ENCODE results near the gene CEMIP.

CEMIP gene

DNA sequence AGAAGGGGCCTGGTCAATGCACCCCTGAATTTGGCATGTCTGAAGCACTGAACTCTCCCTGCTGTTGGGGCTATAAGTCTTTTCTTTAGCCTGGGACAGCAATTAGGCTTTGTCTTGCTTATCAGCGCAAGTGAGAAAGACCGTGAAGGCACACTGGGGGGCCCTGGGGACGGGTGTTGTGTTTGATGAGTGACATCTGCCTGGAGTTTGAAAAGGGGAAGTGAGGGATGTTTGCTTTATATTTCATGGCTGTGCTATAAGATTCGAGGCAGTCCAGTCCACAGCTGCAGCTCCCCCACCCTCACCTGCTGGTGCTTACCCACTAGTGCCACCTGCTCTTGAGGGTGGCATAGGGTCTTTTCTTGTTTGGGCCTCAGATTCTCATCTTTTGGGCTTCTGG, 44.8 kb downstream of the CEMIP start:
- DNase-seq: no peak

DNA sequence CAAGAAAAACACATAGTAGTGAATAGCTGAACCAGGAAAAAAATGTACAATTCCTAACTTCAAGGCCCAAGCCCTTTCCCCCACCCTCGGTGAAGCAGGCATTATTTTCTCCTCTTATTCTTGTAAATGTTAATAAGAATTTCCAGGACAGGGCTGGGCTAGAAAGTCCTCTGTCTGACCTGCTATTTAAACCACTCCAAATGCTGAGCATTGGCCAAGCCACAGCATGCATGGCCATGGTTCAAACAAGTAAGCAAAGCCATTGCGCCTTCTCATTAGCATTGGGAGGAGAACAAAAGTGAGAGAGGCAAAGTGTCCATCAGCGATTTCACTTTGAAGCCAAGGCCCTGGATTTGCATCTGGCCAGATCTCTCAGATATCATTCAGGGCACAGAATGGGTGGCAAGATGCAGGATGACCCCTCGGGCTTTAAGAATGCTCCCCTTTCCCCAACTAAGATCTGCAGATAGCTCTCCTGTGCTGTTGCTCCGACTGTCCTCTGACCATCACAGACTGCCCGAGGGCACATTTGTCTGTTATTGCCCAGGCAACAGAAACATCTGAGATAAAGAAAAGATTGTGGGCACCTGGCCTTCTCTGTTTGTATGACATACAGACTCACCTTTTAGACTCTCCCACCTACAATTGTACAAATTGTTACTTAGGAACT, 46.3 kb downstream of the CEMIP start:
- peak; percentile 11 for DNase-seq

- no peak for DNase-seq
Measured at GRCh38 chr15:80828796-80829195, 49.6 kb downstream of the CEMIP start.

- DNase-seq: no peak
Measured at GRCh38 chr15:80830677-80831076, 51.5 kb downstream of the CEMIP start.

DNA sequence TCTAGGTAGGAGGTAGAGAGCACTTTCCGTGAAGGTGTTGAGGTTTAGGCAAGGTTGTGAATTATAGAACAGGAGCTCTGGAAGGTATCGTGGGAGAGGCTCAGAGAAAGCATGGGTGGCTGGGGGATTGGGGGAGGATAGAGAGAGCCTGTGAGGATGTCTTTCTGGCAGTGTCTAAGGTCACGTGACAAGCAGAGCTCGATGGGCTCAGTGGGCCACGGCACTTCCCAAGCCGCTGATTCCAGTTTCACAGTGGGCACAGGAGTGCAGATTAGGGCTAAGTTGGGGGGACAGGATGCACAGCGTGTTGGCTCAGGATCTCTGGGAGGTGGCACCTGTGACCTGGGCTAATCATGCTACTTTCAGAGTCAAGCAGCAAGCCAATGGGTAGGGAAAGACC, 52.0 kb downstream of the CEMIP start:
- DNase-seq: no peak

GRCh38 chr15:80831606-80832224, 52.5 kb downstream of the CEMIP start:
- DNase-seq: no peak

DNA sequence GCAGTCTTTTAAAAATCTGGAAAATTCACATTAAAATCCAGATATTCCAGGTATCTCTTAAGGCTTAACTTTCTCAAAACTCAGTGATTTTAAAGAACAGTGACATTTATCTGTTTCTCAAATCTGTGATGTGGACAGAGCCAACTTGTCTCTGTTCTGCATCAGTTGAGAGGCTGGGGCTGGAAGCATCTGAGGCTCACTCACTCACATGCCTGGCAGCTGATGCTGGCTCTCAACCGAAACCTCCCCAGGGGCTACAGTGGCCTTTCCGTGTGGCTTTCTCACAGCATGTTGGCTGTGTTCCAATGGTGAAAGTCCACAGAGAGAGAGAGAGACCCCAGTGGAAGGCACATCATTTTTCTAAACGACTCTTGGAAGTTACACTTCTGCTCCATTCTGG, 53.5 kb downstream of the CEMIP start:
- DNase-seq: no peak

DNA sequence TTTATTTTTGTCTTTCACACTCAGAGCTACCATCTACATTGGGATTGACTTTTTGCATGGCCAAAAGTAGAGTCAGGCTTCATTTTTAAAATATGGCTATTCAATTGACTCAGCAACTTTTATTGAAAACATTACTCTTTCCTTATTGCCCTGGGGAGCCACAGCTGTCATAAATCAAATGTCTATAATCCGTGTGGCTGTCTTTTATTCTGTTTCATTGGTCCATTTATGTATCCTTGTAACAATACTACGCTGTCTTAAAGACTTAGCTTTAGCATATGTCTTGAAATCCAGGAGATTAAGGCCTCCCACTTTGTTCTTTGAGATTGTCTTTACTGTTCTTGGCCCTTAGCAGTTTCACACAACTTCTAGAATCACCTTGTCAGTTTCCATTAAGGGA, 55.2 kb downstream of the CEMIP start:
- DNase-seq: no peak

DNA sequence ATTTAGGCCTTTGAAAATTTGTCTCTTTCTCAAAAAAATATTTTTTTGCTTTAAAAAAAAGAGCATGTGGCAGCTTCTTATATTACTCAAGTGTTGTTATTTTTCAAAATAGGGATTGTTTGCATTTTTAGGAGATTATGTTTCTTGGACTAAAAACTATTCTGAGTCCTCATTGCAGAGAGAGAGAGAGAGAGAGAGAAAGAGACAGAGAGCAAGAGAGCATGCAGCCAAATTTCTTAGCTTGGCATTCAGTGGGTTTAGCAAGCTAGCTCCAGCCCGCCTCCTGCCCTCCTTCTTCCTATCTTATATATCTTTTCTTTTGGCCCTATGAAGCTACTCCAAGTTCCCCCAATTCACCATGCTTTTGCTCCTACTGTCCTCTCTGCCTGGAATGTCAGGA, 55.7 kb downstream of the CEMIP start:
- DNase-seq: peak; percentile 6

GRCh38 chr15:80835336-80835735, 56.2 kb downstream of the CEMIP start:
- DNase-seq: no peak

DNA sequence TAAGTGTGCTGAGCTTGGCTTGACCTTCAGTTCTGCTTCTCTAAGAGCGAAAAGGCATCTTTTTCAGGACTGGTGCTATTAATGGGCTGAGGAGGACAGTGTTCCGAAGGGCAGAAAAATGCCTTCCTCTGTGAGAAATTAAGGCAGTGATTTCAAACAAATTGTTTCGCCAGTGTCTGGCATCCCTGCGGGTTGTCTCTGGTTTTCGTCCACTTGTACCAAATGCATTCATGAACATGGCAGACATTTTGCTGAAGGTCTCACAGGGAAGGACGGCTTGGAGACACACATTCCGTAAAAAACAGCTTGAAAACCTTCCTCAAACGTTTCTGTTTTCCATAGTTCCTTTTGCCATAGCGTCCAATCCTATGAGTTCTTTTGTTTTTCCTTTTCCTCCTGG, 57.1 kb downstream of the CEMIP start:
- DNase-seq: no peak

DNA sequence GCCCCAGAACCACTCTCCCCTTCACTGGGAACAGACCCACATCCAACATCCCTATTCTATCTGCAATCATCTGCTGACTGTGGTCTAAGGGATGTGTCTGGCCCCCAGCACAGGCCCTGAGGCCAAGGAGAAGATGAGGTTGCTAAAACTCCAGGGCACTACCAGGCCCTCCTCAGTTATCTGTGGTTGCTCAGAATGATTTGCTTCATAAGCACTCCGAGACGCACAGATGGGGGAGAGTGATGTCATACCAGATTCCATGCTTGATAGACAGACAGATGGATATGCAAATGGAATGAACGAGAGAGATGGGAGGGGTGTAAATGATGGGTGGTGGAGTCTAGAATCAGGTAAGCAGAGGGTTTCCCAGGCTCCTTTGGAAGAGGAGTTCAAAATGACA, 57.8 kb downstream of the CEMIP start:
- DNase-seq: no peak

GRCh38 chr15:80838012-80838411, 58.8 kb downstream of the CEMIP start:
- no peak for DNase-seq

DNA sequence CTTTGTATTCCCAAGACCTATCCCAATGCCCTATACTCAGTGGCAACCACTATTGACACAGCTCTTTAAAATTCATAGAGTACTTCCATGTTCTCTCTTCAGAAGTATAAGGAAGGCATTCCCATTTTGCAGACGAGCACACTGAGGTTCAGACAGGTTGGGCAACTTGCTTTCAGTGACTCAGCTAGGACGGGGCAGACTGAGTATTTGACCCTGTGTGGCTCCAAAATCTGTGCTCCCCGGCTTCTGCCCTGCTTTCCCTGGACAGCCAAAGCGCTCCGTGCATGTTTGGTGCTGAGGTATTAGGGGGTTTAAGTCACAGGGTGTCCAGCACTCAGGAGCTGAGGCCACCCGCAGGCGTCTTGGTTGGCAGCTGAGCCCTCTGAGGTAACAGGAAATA, 59.5 kb downstream of the CEMIP start:
- DNase-seq: no peak

DNA sequence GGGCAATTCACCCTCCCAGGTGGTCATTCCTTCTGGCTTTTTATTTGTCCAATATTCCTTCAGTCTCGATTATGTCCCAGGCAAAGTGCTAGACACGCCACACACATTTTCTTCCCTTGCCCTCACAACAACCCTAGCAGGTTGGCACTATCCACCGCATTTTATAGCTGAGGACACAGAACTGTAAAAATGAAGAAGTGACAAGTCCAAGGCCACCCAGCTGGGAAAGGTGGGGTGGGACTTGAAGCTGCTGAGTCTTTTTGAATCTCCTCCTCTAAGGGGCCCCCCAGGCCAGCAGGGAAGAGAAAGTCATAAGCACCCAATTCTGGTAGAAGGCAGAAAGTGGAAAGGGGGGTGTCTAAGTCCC, 60.6 kb downstream of the CEMIP start:
- DNase-seq: no peak

GRCh38 chr15:80840182-80841130, 61.3 kb downstream of the CEMIP start:
- DNase-seq: peak; percentile 26

- no peak for DNase-seq
Measured at GRCh38 chr15:80841541-80841940, 62.4 kb downstream of the CEMIP start.

- DNase-seq: no peak
Measured at GRCh38 chr15:80844011-80844732, 65.0 kb downstream of the CEMIP start.

GRCh38 chr15:80846031-80846815, 67.1 kb downstream of the CEMIP start:
- DNase-seq: no peak

DNA sequence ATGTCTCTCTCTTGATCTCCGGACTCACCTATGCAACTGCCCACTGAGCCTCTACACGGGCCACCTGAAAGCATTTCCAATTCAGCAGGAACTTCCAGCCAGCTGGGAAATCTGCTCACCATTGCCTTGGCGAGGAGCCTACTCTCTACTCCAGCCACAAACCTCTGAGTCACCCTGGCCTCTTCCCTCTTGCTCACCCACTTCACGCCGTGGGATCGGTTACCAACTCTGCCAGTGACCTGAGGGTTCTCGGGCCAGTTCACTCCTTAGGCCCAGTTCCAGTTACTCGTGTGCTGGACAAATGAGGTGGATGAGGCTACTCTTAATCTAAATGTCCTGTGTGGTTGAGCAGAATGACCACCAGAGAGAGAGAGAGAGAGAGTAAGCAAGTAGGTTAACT, 70.1 kb downstream of the CEMIP start:
- no peak for DNase-seq

GRCh38 chr15:80850941-80851451, 71.8 kb downstream of the CEMIP start:
- DNase-seq: no peak

GRCh38 chr15:80852676-80853075, 73.5 kb downstream of the CEMIP start:
- no peak for DNase-seq

All from midbrain (tissue), 1 donor.